SK-N-SH treated with all-trans-retinoic acid at 6 μM for 48 hours (cell line): ENCODE data around the gene ZEB1.

Source experiments
- ATAC-seq: fragments of 200-7000 bp; cut with Tn5 transposase; 3 replicates; pipeline ENCODE4 v1.9.1; 2020; ENCODE audit warnings: mild to moderate bottlenecking, moderate library complexity
- ARNTL ChIP-seq: fragments of 450-650 bp; formaldehyde crosslinking; IDR thresholded peaks from 2 replicates; pipeline ENCODE4 v1.5.0; 2020; ENCODE audit warnings: low read depth, mild to moderate bottlenecking, moderate library complexity, borderline replicate concordance
- BACH2 ChIP-seq: fragments of 250-450 bp; sonication (Bioruptor Pico); IDR thresholded peaks from 2 replicates; pipeline ENCODE4 v1.9.0; 2021; ENCODE audit warnings: mild to moderate bottlenecking, borderline replicate concordance
- CSDC2 ChIP-seq: fragments of 250-450 bp; sonication (Bioruptor Pico); IDR thresholded peaks from 2 replicates; pipeline ENCODE4 v1.5.0; 2020; ENCODE audit warnings: mild to moderate bottlenecking, moderate library complexity
- CSRNP3 ChIP-seq: fragments of 250-450 bp; sonication (Bioruptor Pico); IDR thresholded peaks from 2 replicates; pipeline ENCODE4 v1.5.1; 2021; ENCODE audit warnings: mild to moderate bottlenecking, moderate library complexity
- ESRRG ChIP-seq: fragments of 250-450 bp; sonication (Bioruptor Pico); IDR thresholded peaks from 2 replicates; pipeline ENCODE4 v1.6.1; 2021; ENCODE audit warnings: mild to moderate bottlenecking
- GLIS3 ChIP-seq: fragments of 250-450 bp; sonication (Bioruptor Pico); IDR thresholded peaks from 2 replicates; pipeline ENCODE4 v1.5.0; 2020; ENCODE audit warnings: mild to moderate bottlenecking, moderate library complexity
- ISL1 ChIP-seq: fragments of 250-450 bp; sonication (Bioruptor Pico); IDR thresholded peaks from 2 replicates; pipeline ENCODE4 v2.1.2; 2022; ENCODE audit warnings: mild to moderate bottlenecking, moderate library complexity
- OSR1 ChIP-seq: fragments of 250-450 bp; sonication (Bioruptor Pico); IDR thresholded peaks from 2 replicates; pipeline ENCODE4 v1.8.0; 2022; ENCODE audit warnings: moderate library complexity, mild to moderate bottlenecking, inconsistent platforms
- PPARA ChIP-seq: fragments of 250-450 bp; sonication (Bioruptor Pico); IDR thresholded peaks from 2 replicates; pipeline ENCODE4 v1.5.0; 2020; ENCODE audit warnings: mild to moderate bottlenecking, borderline replicate concordance
- SNAI2 ChIP-seq: fragments of 250-450 bp; sonication (Bioruptor Pico); IDR thresholded peaks from 2 replicates; pipeline ENCODE4 v1.5.0; 2020; ENCODE audit warnings: mild to moderate bottlenecking, moderate library complexity
- TCF4 ChIP-seq: fragments of 250-450 bp; sonication (Bioruptor Pico); IDR thresholded peaks from 2 replicates; pipeline ENCODE4 v1.8.0; 2021; ENCODE audit warnings: mild to moderate bottlenecking, moderate library complexity, borderline replicate concordance
- TOX ChIP-seq: fragments of 250-450 bp; sonication (Bioruptor Pico); IDR thresholded peaks from 2 replicates; pipeline ENCODE4 v1.8.0; 2021; ENCODE audit warnings: mild to moderate bottlenecking, moderate library complexity, borderline replicate concordance
- ZC3H10 ChIP-seq: fragments of 250-450 bp; sonication (Bioruptor Pico); IDR thresholded peaks from 2 replicates; pipeline ENCODE4 v1.5.1; 2021; ENCODE audit warnings: mild to moderate bottlenecking, moderate library complexity
- ZFP3 ChIP-seq: fragments of 250-450 bp; sonication (Bioruptor Pico); IDR thresholded peaks from 2 replicates; pipeline ENCODE4 v1.5.0; 2020; ENCODE audit warnings: mild to moderate bottlenecking, moderate library complexity
- ZFP30 ChIP-seq: fragments of 450-650 bp; formaldehyde crosslinking; IDR thresholded peaks from 2 replicates; pipeline ENCODE4 v1.5.0; 2022; ENCODE audit warnings: mild to moderate bottlenecking, moderate library complexity
- ZNF565 ChIP-seq: fragments of 450-650 bp; formaldehyde crosslinking; conservative IDR thresholded peaks from 2 replicates; pipeline ENCODE4 v1.5.0; 2020; ENCODE audit warnings: low read depth, mild to moderate bottlenecking, moderate library complexity
- ZNF70 ChIP-seq: fragments of 450-650 bp; formaldehyde crosslinking; IDR thresholded peaks from 2 replicates; pipeline ENCODE4 v1.5.0; 2020; ENCODE audit warnings: mild to moderate bottlenecking, moderate library complexity
- ZNF8 ChIP-seq: fragments of 450-650 bp; formaldehyde crosslinking; IDR thresholded peaks from 2 replicates; pipeline ENCODE4 v1.5.0; 2020; ENCODE audit warnings: mild to moderate bottlenecking, moderate library complexity
- TF ChIP-seq, protein P1 (sequence below): fragments of 250-450 bp; sonication (Bioruptor Pico); IDR thresholded peaks from 2 replicates; pipeline ENCODE4 v1.5.1; 2020; ENCODE audit warnings: low read depth, mild to moderate bottlenecking, moderate library complexity
- TF ChIP-seq, protein P2 (sequence below): fragments of 250-450 bp; sonication (Bioruptor Pico); IDR thresholded peaks from 2 replicates; pipeline ENCODE4 v1.8.0; 2020; ENCODE audit warnings: mild to moderate bottlenecking, moderate library complexity, borderline replicate concordance
- TF ChIP-seq, protein P3 (sequence below): fragments of 250-450 bp; sonication (Bioruptor Pico); IDR thresholded peaks from 2 replicates; pipeline ENCODE4 v1.8.0; 2021; ENCODE audit warnings: low read depth, mild to moderate bottlenecking, moderate library complexity, borderline replicate concordance

The ZEB1 gene

DNA sequence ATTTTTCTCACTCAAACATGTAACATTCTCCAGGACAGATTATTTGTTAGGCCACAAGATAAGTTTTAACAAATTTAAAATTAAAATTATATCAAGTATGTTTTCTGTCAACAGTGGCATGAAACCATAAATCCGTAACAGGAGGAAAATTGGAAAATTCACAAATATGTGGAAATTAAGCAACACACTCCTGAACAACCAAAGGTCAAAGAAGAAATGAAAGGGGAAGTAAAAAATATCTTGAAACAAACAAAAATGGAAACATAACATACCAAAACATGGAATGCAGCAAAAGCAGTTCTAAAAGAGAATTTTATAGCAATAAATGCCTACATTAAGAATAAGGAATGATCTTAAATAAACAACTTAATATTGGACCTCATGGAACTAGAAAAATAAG is 147.3 kb downstream of the ZEB1 start:
- no peak for ATAC-seq
- TF ChIP-seq CSRNP3 (CRISPR knock-in tag) (no peak), ZFP30 (no peak), TCF4 (CRISPR knock-in tag) (no peak), OSR1 (no peak), PPARA (no peak), BACH2 (no peak), ESRRG (CRISPR knock-in tag) (no peak), TOX (no peak), ARNTL (CRISPR knock-in tag) (no peak), GLIS3 (no peak), ZC3H10 (CRISPR knock-in tag) (no peak), ZNF8 (CRISPR knock-in tag) (no peak), ISL1 (no peak)
- TF ChIP-seq, protein P1, sequence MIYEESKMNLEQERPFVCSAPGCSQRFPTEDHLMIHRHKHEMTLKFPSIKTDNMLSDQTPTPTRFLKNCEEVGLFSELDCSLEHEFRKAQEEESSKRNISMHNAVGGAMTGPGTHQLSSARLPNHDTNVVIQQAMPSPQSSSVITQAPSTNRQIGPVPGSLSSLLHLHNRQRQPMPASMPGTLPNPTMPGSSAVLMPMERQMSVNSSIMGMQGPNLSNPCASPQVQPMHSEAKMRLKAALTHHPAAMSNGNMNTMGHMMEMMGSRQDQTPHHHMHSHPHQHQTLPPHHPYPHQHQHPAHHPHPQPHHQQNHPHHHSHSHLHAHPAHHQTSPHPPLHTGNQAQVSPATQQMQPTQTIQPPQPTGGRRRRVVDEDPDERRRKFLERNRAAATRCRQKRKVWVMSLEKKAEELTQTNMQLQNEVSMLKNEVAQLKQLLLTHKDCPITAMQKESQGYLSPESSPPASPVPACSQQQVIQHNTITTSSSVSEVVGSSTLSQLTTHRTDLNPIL (CRISPR knock-in tag), result no peak
- TF ChIP-seq, protein P2, sequence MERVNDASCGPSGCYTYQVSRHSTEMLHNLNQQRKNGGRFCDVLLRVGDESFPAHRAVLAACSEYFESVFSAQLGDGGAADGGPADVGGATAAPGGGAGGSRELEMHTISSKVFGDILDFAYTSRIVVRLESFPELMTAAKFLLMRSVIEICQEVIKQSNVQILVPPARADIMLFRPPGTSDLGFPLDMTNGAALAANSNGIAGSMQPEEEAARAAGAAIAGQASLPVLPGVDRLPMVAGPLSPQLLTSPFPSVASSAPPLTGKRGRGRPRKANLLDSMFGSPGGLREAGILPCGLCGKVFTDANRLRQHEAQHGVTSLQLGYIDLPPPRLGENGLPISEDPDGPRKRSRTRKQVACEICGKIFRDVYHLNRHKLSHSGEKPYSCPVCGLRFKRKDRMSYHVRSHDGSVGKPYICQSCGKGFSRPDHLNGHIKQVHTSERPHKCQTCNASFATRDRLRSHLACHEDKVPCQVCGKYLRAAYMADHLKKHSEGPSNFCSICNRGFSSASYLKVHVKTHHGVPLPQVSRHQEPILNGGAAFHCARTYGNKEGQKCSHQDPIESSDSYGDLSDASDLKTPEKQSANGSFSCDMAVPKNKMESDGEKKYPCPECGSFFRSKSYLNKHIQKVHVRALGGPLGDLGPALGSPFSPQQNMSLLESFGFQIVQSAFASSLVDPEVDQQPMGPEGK (CRISPR knock-in tag), result no peak

GRCh38 chr10:31467791-31468535 is 148.9 kb downstream of the ZEB1 start:
- ATAC-seq, result 0 out of 3 replicates have a peak, but pooled peaks have one; percentile 27

More at GRCh38 chr10:31467791-31468535, 148.9 kb downstream of the ZEB1 start:
- TF ChIP-seq ARNTL (CRISPR knock-in tag), result no peak
- TF ChIP-seq ESRRG (CRISPR knock-in tag), result no peak
- no peak for TF ChIP-seq TCF4 (CRISPR knock-in tag)
- TF ChIP-seq, protein P1 (CRISPR knock-in tag), result no peak
- no peak for TF ChIP-seq ZFP3 (CRISPR knock-in tag)
- no peak for TF ChIP-seq PPARA
- TF ChIP-seq ZNF8 (CRISPR knock-in tag), result no peak
- TF ChIP-seq ZNF565 (CRISPR knock-in tag), result no peak
- TF ChIP-seq ZFP30, result no peak
- no peak for TF ChIP-seq ISL1
- no peak for TF ChIP-seq SNAI2
- no peak for TF ChIP-seq GLIS3
- no peak for TF ChIP-seq ZNF70 (CRISPR knock-in tag)
- TF ChIP-seq CSDC2, result no peak
- TF ChIP-seq, protein P2 (CRISPR knock-in tag), result no peak
- TF ChIP-seq, protein P3, sequence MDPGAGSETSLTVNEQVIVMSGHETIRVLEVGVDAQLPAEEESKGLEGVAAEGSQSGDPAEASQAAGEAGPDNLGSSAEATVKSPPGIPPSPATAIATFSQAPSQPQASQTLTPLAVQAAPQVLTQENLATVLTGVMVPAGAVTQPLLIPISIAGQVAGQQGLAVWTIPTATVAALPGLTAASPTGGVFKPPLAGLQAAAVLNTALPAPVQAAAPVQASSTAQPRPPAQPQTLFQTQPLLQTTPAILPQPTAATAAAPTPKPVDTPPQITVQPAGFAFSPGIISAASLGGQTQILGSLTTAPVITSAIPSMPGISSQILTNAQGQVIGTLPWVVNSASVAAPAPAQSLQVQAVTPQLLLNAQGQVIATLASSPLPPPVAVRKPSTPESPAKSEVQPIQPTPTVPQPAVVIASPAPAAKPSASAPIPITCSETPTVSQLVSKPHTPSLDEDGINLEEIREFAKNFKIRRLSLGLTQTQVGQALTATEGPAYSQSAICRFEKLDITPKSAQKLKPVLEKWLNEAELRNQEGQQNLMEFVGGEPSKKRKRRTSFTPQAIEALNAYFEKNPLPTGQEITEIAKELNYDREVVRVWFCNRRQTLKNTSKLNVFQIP (CRISPR knock-in tag), result no peak
- no peak for TF ChIP-seq TOX
